HepG2 (cell line): ENCODE data around the gene RTP3. TPM values are rescaled to one million over a fixed set of nuclear protein-coding genes. Genes with fewer than 3 reads are reported as not detected.

Source experiments
- ATF4 ChIP-seq, 2 experiments: fragments of 450-650 bp in 1 of 2; sonication (generic) in 1 of 2; formaldehyde crosslinking; IDR thresholded peaks; 2 replicates each; pipeline versions ENCODE4 v1.5.0 to v1.8.0; 2020 to 2022; ENCODE audit warnings: mild to moderate bottlenecking in 1 of 2, missing genetic modification reagents in 1 of 2
- CBFB ChIP-seq: sonication (generic); formaldehyde crosslinking; IDR thresholded peaks from 2 replicates; pipeline ENCODE4 v1.4.0; 2020; ENCODE audit warnings: missing genetic modification reagents
- GABPA ChIP-seq, 2 experiments: IDR thresholded peaks; 2 replicates each; pipeline ENCODE4 v1.6.1; 2011 to 2016; ENCODE audit warnings: low read depth in 2 of 2, low read length in 1 of 2, missing biosample characterization in 1 of 2, missing genetic modification characterization in 1 of 2
- GLMP ChIP-seq: sonication (generic); formaldehyde crosslinking; IDR thresholded peaks from 2 replicates; pipeline ENCODE4 v1.9.0; 2021; ENCODE audit warnings: missing genetic modification reagents, mild to moderate bottlenecking, borderline replicate concordance
- HDAC1 ChIP-seq: sonication (generic); formaldehyde crosslinking; IDR thresholded peaks from 2 replicates; pipeline ENCODE4 v1.5.1; 2020; ENCODE audit warnings: mild to moderate bottlenecking, missing genetic modification reagents
- IRF1 ChIP-seq: sonication (generic); formaldehyde crosslinking; IDR thresholded peaks from 2 replicates; pipeline ENCODE4 v1.4.0; 2020; ENCODE audit warnings: low read depth, mild to moderate bottlenecking, missing genetic modification reagents
- KAT8 ChIP-seq: IDR thresholded peaks from 2 replicates; pipeline ENCODE4 v1.6.1; 2016; ENCODE audit warnings: missing genetic modification reagents, missing compliant biosample characterization
- KDM3A ChIP-seq: IDR thresholded peaks from 2 replicates; pipeline ENCODE4 v1.6.1; 2018; ENCODE audit warnings: low read depth, missing compliant biosample characterization
- KLF15 ChIP-seq: sonication (generic); formaldehyde crosslinking; IDR thresholded peaks from 2 replicates; pipeline ENCODE4 v1.8.1; 2023; ENCODE audit warnings: borderline replicate concordance, mild to moderate bottlenecking, inconsistent platforms, missing genetic modification reagents, mixed read lengths
- MTERF4 ChIP-seq: sonication (generic); formaldehyde crosslinking; IDR thresholded peaks from 2 replicates; pipeline ENCODE4 v1.8.0; 2023; ENCODE audit warnings: mild to moderate bottlenecking, missing genetic modification reagents
- PAF1 ChIP-seq: IDR thresholded peaks from 2 replicates; pipeline ENCODE4 v1.6.1; 2016; ENCODE audit warnings: missing genetic modification reagents, missing compliant biosample characterization
- RARA ChIP-seq: IDR thresholded peaks from 2 replicates; pipeline ENCODE4 v1.6.1; 2016; ENCODE audit warnings: missing genetic modification reagents, missing compliant biosample characterization
- RFX3 ChIP-seq: IDR thresholded peaks from 2 replicates; pipeline ENCODE4 v1.6.1; 2016; ENCODE audit warnings: missing biosample characterization, missing genetic modification reagents
- SALL2 ChIP-seq: sonication (generic); formaldehyde crosslinking; IDR thresholded peaks from 2 replicates; pipeline ENCODE4 v1.8.1; 2023; ENCODE audit warnings: mild to moderate bottlenecking, missing genetic modification reagents, inconsistent platforms
- THAP11 ChIP-seq: IDR thresholded peaks from 2 replicates; pipeline ENCODE4 v1.6.1; 2016; ENCODE audit warnings: missing biosample characterization, missing genetic modification reagents
- ZBTB42 ChIP-seq: sonication (generic); formaldehyde crosslinking; IDR thresholded peaks from 2 replicates; pipeline ENCODE4 v1.5.0; 2020; ENCODE audit warnings: mild to moderate bottlenecking, missing genetic modification reagents
- ZNF17 ChIP-seq: sonication (generic); formaldehyde crosslinking; IDR thresholded peaks from 2 replicates; pipeline ENCODE4 v1.5.0; 2020; ENCODE audit warnings: mild to moderate bottlenecking, missing genetic modification reagents
- ZNF251 ChIP-seq: sonication (generic); formaldehyde crosslinking; IDR thresholded peaks from 2 replicates; pipeline ENCODE4 v1.9.0; 2021; ENCODE audit warnings: mild to moderate bottlenecking, missing genetic modification reagents
- ZNF562 ChIP-seq: sonication (generic); formaldehyde crosslinking; IDR thresholded peaks from 2 replicates; pipeline ENCODE4 v1.8.0; 2022; ENCODE audit warnings: missing genetic modification reagents, borderline replicate concordance
- ZNF687 ChIP-seq: sonication (generic); formaldehyde crosslinking; IDR thresholded peaks from 2 replicates; pipeline ENCODE4 v1.5.1; 2020; ENCODE audit warnings: mild to moderate bottlenecking, missing genetic modification reagents, moderate library complexity
- ZNF704 ChIP-seq: sonication (generic); formaldehyde crosslinking; IDR thresholded peaks from 2 replicates; pipeline ENCODE4 v1.8.1; 2023; ENCODE audit warnings: mild to moderate bottlenecking, inconsistent platforms, moderate library complexity, missing genetic modification reagents, borderline replicate concordance
- polyA plus RNA-seq, 8 experiments: library from polyadenylated mRNA; depleted of rRNA in 3 of 8; stranded (reverse) in 7 of 8; unstranded in 1 of 8; fragments of >200 nt; fragmentation: Illumina TruSeq in 4 of 8; extraction: Trizol in 4 of 8; gene quantifications; 2 replicates each; pipeline versions ENCODE4 v1.2.1 to v1.2.3, GENCODE V29; 2011 to 2016; ENCODE audit warnings: low read depth in 4 of 8, missing spikeins in 1 of 8, mixed read lengths in 1 of 8; ENCODE audit not compliant: insufficient read depth in 1 of 8
- total RNA-seq, 5 experiments: library from RNA; depleted of rRNA; stranded (reverse); fragments of >200 nt; fragmentation: Illumina TruSeq; extraction: Trizol; gene quantifications; 2 replicates each; pipeline ENCODE4 v1.2.3, GENCODE V29; 2016; ENCODE audit warnings: low read depth in 1 of 5

The RTP3 gene
- total and polyA plus RNA-seq, 2 of the 13 experiments (the other 11 are each of a cell fraction or from before 2014, with no cell fraction given), result 0.09 TPM; not detected in 1

GRCh38 chr3:46488735-46489361 is 8.9 kb upstream of the RTP3 start (continued):
- TF ChIP-seq ZNF17 (no peak), RFX3 (CRISPR knock-in tag) (no peak), GLMP (no peak), PAF1 (no peak), KDM3A (CRISPR knock-in tag) (peak; percentile 64; the same call in 1 of the 2 replicates), ATF4 (CRISPR knock-in tag; IDR thresholded peaks at IDR 0.05) (no peak), ZNF687 (peak; percentile 65), ZNF251 (CRISPR knock-in tag) (no peak), HDAC1 (CRISPR knock-in tag) (no peak), ZNF704 (CRISPR knock-in tag) (no peak), RARA (CRISPR knock-in tag) (peak; percentile 33; the same call in 1 of the 2 replicates), ZBTB42 (CRISPR knock-in tag) (no peak), IRF1 (CRISPR knock-in tag) (no peak), CBFB (CRISPR knock-in tag) (0 out of 2 replicates have a peak, but pooled peaks have one; percentile 47), KAT8 (CRISPR knock-in tag) (peak; percentile 37; the same call in 1 of the 2 replicates), THAP11 (CRISPR knock-in tag) (peak; percentile 62), SALL2 (CRISPR knock-in tag) (no peak; the same call in 1 of the 2 replicates), GABPA (IDR thresholded peaks at IDR 0.05; ENCODE audit: low read depth, low read length) (no peak), GABPA (CRISPR knock-in tag; IDR thresholded peaks at IDR 0.05; ENCODE audit: low read depth) (no peak), MTERF4 (no peak), KLF15 (CRISPR knock-in tag) (no peak), ZNF562 (CRISPR knock-in tag) (no peak)
